NCI-H128 (cell line): ENCODE data around the gene RASAL1.

Source experiments
- DNase-seq: peaks from one replicate; lab custom pipeline; 2025; ENCODE audit not compliant: unreplicated experiment; lab: John Stamatoyannopoulos, UW

RASAL1 gene

GRCh38 chr12:113061061-113061694 lies 74.4 kb downstream of the RASAL1 start:
- DNase-seq = no peak

- no peak for DNase-seq
These were observed 75.1 kb downstream of the RASAL1 start for GRCh38 chr12:113060336-113060960.

DNA sequence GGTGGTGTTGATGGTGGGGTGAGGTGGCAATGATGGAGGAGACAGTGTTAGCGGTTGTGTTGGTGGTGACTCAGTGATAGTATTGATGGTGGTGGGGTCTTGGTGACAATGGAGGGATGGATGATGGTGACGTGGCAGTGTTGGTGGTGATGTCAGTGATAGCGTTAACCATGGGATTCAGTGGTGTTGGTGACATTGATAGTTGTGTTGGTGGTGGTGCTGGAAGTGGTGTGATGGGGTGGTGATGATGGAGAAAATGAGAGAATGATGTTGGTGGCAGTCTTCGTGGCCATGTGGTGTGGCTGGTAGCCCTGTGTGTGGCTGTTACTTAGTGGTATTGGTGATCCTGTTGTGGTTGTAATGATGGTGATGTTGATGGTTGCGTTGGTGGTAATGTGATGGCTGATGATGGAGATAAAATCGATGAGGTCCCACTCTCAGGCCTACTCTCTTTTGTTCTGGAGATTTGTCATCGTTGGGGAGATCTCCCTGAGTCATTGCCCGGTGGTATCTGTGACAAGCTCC lies 76.4 kb downstream of the RASAL1 start:
- no peak for DNase-seq

GRCh38 chr12:113058553-113058952 lies 77.0 kb downstream of the RASAL1 start:
- DNase-seq = no peak

DNA sequence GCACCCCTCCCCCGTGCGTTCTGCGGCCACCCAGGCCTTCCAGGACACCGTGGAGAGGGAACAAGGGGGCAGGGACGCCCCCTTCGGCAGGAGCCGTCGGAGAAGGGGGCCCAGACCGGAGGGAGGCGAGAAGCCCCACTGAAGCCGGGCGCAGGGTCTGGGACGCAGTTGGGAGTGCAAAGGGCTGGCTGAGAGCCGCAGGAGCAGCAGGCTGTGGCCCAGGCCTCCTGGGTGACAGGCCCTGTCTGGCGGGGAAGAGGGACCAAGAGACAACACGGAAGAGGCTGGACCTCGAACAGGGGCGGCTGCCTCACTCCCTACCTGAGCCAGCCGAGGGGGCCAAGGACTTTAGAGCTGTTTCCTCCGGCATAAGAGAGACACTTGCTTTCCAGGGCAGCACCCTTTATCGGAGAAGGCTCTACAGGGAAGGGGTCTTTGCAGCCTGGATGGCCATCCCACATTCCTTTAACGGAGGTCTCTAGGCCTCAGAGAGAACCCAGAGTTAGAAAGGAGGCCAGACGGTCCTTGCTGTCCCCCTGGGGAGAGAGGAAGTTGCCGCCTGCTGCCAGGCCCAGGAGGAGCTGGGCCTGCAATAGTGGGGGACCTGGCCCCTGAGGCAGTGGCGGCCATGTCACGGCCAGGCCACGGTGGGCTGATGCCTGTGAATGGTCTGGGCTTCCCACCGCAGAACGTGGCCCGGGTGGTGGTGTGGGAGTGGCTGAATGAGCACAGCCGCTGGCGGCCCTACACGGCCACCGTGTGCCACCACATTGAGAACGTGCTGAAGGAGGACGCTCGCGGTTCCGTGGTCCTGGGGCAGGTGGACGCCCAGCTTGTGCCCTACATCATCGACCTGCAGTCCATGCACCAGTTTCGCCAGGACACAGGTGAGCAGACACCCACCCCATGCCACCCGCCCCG lies 77.7 kb downstream of the RASAL1 start:
- DNase-seq = no peak

GRCh38 chr12:113056631-113057488 lies 78.7 kb downstream of the RASAL1 start, which contains the start of gene DTX1:
Gene DTX1, plus strand, starts transcription at chr12:113056730. Its CDS starts 1,463 bp downstream, at chr12:113058193.
- DNase-seq = no peak

DNA sequence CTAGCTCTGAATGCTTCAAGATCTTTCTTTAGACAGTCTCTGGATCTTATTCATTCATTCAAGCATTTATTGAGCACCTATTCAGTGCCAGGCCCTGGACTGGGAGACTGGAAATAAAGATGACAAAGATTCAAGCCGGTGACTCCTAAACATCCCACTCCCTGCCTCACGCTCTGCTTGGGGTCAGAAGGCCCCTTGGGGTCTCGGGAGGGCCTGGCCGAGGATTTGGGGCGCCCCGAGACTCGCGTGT lies 79.3 kb downstream of the RASAL1 start:
- DNase-seq = no peak

- no peak for DNase-seq
These were observed 79.8 kb downstream of the RASAL1 start for GRCh38 chr12:113055594-113056380.

DNA sequence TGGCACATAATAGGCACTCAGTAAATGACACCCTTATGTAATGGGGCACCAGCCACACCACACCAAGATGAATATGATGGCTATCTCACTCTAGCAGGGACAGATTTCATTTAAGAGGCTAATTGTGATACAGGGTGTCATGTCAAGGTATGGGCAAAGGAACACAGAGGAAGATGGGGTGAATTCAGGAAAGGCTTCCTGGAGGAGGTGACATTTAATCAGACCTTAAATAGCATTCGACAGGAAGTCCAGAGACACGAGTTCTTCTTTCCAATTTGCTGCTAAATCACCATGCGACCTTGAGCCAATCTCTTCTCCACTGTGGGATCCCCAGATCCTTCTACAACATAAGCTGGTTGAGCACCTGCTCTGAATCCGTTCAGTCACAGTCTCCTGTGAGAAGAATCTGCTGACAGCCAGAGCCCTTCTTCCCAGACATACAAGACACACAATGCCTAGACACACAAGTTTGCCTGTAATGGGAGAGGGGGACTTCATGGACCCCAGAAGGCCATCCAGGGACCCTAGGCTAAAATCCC lies 80.5 kb downstream of the RASAL1 start:
- DNase-seq = no peak

- DNase-seq = no peak
These were observed 83.2 kb downstream of the RASAL1 start for GRCh38 chr12:113052326-113052725.

DNA sequence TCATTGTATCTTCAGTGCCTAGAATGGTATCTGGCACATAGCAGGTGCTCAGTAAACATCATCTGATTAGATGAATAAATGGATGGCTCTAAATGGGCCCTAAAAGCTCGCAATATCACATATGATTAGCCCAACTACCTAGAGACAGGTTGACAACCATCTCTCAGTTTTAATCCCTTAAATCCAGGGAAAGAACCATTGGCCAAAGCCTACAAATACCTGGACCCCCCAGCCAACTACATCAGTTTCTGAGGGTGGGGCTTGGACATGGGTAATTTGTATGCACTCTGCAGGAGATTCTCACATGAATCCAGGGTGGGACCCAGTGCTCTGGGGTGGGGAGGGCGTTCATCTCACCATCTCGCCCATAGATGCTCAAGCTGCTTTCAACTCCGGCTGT lies 83.8 kb downstream of the RASAL1 start:
- DNase-seq = no peak

- DNase-seq = no peak
These were observed 84.8 kb downstream of the RASAL1 start for GRCh38 chr12:113050795-113051194.

DNA sequence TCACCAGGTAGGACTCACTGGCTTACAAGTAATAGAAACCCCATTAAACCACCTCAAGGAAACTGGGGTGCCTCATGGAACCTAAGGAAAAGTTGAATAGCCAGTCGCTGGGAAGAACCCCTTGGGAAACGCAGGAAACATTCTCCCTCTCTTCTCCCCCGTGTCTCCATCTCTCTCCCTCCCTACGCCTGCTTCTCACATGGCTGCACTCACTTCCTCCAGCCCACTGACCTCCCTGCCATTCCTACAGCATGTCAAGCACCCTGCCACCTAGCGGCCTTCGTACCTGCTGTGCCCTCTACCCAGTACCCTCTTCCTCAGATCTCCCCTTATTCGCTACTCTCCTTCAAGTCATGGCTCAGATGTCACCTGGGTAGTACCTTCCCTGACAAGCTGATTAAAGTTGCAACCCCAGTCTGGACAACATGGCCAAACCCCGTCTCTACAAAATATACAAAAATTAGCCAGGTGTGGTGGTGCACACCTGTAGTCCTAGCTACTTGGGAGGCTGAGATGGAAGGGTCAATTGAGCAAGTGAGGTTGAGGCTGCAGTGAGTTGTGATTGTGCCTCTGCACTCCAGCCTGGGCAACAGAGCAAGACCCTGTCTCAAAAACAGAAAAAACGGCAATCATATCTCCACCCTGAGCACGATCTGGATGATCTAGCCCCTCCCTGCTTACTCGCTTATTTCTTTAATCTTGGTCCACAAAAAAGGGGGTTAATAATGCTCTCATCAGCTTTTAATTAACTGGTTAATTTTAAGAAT lies 85.4 kb downstream of the RASAL1 start:
- no peak for DNase-seq
